Body of pancreas (tissue), 4 donors: Measurements from ENCODE around the gene KRT10.

Experiments
- CTCF ChIP-seq, 7 experiments: fragments of 450-650 bp in 4 of 7; fragments of 200-600 bp in 3 of 7; sonication (generic) in 3 of 7; IDR thresholded peaks; one replicate each; pipeline ENCODE4 v1.5.1; 2016 to 2019; ENCODE audit warnings: antibody characterized with exemption in 7 of 7
- POLR2A ChIP-seq, 3 donors: fragments of 450-650 bp; IDR thresholded peaks; one replicate each; pipeline ENCODE4 v1.6.1; 2016; ENCODE audit warnings: antibody characterized with exemption in 3 of 3, mild to moderate bottlenecking in 2 of 3

- TF ChIP-seq CTCF (IDR thresholded peaks at IDR 0.05) (no peak), POLR2A (IDR thresholded peaks at IDR 0.05) (no peak)
Observed at GRCh38 chr17:40864661-40865390, 42.4 kb upstream of the KRT10 start.
